Stimulated activated naive CD4-positive, alpha-beta T cell (primary cell): ENCODE measurements around the gene WAS.
A peak's percentile ranks its signal among the peaks of the same experiment; 100 is the strongest.
"Not testable (repeated sequence)": the region's sequence is repeated elsewhere in the genome, so short reads cannot be mapped to it uniquely, and the experiment has no call there.

Experiments used
- DNase-seq, 6 experiments: peaks; one replicate each; lab custom pipeline; 2025; lab: John Stamatoyannopoulos, UW

Gene WAS

DNA sequence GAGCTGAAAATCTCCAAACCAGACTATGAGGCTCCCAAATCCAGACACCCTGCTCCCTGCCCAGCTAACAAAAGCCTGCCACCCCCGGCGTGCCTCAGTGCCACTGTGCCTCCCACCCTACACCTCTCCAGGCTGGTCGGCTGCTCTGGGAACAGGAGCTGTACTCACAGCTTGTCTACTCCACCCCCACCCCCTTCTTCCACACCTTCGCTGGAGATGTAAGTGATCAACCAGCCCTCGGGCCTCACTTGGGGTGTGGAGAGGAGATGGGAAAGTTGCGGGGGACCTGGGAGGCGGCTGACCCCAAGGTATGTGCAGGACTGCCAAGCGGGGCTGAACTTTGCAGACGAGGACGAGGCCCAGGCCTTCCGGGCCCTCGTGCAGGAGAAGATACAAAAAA is 1.8 kb downstream of the WAS start:
- DNase-seq, result no peak

DNA sequence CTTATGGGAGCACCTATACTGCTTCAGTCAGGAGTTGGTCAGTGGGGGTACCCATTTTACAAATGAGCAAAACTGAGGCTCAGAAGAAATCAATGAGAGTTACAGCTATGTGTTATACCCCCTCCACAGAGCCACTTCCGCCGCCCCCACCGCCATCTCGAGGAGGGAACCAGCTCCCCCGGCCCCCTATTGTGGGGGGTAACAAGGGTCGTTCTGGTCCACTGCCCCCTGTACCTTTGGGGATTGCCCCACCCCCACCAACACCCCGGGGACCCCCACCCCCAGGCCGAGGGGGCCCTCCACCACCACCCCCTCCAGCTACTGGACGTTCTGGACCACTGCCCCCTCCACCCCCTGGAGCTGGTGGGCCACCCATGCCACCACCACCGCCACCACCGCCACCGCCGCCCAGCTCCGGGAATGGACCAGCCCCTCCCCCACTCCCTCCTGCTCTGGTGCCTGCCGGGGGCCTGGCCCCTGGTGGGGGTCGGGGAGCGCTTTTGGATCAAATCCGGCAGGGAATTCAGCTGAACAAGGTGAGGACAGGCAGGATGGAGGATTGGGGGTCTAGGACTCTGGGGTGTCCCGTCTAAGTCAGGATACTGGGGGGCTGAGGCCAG is 5.0 kb downstream of the WAS start:
- no peak for DNase-seq

DNA sequence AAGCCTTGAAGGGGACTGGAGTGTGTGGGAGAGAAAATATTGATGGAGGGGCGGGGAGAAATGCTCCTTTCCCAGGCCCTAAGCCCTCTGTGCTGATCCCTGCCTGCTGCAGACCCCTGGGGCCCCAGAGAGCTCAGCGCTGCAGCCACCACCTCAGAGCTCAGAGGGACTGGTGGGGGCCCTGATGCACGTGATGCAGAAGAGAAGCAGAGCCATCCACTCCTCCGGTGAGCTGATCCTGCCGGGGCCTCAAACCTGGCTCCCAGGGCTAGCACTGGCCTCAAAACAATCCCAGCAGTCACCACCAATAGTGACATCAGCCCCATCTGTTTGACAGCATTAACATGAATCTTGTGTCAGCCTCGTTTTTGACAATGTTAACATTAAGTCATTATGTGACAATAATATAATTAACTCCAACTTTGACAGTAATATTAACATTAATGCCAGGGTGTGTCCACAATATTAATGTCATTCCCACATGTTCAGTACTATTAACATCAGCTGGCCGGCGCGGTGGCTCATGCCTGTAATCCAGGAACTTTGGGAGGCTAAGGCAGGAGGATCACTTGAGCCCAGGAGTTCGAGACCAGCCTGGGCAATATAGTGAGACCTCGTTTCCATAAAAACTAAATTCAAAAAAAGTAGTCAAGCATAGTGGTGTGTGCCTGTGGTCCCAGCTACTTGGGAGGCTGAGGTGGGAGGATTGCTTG is 5.8 kb downstream of the WAS start:
- DNase-seq, result no peak

DNA sequence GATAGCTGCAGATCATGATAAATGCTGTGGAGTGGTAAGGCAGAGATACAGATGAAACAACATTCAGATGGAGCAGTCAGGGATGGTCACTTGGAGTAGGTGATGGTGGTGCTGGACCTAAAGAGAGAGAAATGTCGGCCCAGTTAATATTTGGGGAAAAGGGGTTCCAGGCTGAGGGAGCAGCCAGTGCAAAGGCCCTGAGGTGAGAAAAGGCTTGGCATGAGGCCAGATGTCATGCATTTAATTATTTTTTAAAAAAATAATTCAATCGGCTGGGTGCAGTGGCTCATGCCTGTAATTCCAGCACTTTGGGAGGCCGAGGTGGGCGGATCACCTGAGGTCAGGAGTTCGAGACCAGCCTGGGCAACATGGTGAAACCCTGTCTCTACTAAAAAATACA is 8.1 kb downstream of the WAS start:
- not testable (repeated sequence) for DNase-seq

DNA sequence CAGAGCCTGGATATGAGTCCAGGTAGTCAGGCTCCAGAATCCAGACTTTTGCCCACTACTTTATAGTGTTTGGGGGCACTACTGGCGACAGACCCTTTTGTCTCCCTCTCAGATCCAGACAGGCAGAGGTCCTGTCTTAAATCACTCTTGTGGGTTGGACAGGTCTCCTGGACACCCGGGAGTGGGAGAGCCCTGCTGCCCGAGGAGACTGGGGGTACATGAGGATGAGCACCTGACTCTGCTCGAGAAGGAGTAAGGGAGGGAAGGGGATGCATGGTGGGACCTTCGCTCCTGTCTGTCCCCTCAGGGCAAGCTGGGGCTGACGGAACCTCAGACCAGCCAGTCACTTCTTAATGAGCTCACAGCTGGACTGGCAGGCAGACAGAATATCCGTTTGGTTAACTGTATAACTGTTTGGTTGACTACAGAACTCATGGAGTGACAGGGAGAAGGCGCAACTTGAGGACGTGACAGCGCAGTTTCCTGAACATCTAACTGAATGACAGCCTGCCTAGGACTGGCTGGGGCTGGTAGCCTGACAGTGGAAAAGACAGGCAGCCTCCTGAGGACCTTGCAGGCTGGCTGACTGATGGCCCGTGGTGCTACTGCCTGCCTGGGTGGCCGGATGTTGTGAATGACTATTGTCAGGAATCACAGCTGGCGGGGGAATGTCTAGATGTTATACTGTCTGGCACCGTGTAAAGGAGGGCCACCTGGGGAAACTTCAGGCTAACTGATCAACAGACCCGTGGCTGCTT is 11.4 kb downstream of the WAS start:
- no peak for DNase-seq

DNA sequence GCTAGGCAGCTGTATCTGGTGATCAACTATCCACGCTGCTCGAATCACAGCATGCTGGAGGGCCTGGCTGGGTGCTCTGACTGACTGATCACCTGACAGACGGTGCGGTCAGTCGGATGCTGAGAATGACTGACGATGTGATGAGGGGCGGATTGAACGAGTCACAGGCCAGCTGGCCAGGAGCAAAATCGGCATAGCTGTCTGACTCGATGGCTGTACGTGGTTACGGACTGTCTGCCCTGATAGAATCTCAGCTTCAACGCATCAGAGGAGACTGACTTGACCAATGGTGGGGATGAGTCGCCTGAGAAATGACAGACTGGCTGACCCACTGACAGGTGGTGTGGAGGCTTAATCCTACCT is 11.9 kb downstream of the WAS start:
- no peak for DNase-seq

DNA sequence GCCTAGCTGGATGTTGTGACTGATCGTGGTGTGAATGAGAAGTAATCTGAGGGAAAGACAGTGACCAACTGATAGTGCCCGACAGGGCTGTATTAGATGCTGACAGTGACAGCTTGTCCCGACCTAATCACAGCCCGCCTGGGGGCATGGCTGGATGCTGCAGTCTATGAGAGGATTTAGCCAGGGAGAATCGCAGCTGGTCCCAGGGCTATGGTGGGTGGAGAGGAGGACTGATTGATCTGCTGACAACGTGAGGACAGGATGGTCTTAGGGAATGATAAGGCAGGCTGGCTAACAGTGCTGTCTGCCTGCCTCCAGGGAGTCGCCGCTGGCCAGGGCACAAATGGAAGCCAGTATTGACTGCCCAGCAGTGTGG is 12.3 kb downstream of the WAS start:
- no peak for DNase-seq

DNA sequence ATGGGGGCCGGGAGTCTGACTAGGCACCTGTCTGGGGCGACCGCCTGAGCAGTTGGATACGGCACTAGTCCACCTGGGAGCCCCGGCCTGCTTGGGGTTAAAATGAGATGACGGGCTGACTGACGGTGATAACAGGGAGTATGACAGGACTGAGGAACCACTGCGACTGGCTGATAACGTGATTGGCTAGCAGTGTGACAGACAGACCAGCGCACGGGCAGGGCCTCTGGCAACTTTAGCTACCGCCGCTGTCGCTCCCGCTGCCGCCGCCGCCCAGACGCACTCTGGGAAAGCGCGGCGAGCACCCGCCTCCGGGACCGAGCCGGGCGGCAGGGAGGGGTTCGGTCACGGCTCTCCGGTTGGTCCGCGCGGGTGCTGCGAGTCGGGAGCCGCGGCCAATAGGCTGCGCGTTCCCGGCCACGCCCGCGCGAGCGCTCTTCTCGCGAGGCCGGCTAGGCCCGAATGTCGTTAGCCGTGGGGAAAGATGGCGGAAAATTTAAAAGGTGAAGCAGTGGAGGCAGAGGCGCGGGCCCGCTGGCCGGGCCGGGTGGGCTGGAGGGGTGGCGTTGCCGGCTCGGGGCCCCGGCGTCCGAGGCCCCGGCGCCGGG is 12.8 kb downstream of the WAS start, which contains the start of gene SUV39H1:
SUV39H1 (plus strand) TSS at position 434 of the 608 bp plus-strand sequence; CDS start at position 485, 51 bp downstream.
- peak; percentile 72 to 89 (median 81) for DNase-seq

DNA sequence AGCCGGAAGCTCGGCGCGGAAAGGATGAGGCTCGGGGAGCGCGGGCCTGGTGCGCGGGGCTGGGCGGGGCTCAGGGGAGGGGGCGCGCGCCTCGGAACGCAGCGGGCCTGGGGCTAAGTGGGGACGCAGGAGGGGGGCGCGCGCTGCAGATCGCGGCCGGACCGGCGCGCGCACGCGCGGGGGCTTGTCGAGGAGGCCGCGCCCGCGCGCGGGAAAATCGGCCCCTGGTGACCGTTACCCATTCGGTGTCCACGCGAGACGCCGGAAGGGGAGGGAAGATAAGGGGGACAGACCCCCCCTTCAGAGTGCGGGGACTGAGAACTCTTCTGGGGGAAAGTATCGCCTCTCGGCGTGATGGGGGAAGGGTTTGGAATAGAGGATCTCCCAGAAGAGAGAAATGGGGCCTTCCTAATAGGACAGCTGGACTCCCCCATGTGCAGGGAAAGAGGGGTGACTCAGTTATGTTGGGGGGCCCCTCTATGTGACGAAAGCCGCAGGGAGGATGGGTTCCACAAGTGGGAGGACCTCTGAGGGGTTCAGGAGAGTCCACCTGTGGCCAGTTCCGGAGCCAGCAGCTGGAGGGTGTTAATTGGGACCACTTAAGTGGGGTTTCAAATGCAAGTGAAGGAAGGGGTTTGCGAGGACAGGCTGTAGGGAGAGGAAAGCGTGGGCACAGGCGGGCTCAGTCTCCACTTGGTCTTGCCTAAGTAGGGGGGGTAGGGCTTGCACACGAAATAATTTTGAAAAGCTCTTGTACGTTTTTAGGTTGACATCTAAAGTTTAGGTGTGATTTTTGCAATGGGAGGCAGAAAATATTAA is 13.5 kb downstream of the WAS start:
- peak in 1 of 6 experiments; percentile 18 for DNase-seq

DNA sequence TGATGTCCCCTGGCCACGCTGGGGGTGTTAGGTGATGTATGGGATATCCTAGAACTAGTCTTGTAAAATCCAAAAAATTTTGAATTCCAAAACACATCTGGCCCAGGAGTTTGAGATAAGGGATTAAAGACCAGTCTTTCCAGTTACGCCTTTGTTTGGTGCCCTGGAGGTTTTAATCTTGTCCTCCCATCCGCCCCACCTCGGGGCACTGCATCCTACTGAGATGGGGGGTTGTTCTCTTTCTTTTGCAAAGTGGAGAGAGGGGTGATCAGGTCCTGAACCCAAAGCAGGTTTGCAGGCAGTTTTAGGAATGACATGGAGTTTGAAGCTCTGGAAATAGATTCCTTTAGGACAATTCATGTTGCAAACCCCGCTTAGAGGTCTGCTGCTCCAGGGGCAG is 14.7 kb downstream of the WAS start:
- DNase-seq, result no peak

DNA sequence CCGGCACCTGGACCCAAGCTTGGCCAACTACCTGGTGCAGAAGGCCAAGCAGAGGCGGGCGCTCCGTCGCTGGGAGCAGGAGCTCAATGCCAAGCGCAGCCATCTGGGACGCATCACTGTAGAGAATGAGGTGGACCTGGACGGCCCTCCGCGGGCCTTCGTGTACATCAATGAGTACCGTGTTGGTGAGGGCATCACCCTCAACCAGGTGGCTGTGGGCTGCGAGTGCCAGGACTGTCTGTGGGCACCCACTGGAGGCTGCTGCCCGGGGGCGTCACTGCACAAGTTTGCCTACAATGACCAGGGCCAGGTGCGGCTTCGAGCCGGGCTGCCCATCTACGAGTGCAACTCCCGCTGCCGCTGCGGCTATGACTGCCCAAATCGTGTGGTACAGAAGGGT is 16.6 kb downstream of the WAS start:
- no peak for DNase-seq

DNA sequence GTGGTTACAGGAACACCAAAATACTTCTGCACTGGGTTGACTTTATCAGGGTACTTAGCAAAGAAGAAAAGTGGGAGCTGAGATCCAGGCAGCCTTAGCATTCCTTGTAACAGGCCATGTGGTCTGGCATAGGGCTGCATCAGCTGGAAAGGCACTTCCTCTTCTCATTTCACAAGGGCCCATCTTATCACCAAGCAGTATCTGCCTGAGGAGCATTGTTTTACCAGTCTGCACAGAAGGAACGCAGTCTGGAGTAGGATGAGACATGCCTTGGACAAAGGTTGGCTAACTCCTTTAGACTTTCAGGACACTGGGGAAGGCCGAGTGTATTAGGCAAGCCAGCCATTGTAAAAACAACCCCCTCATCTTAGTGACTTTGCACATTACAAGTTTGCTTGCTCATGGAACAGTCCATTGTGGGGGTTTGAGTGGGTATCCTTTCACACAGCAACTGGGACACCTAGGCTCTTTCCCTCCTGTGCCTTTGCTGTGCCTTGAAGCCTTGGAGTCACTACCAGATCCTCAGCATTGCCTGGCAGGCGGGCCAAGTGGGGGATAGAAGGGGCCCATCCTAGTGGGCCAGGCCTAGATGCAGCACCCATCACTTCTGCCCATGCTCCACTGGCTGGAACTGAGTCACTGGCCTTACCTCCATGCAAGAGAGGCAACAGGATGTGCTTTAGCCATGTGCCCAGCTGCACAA is 17.5 kb downstream of the WAS start:
- no peak for DNase-seq

DNA sequence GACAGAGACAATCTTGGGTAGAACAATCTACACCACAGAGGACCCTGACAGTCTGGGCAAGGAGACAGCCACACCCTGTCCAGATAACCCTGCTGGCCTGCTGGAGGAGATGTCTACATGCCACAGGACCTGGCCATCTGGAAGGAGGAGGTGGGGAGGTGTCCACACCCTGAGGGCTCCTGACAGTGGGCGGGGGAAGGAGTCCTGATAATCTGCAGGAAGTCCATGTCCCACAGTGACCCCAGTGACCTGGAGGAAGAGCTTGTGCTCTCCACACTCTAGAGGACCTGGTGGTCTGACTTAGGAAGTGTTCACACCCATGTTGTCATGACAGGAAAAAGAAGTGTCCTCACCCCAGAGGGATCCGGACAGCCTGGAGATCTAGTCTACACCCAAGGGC is 18.4 kb downstream of the WAS start:
- no peak for DNase-seq

DNA sequence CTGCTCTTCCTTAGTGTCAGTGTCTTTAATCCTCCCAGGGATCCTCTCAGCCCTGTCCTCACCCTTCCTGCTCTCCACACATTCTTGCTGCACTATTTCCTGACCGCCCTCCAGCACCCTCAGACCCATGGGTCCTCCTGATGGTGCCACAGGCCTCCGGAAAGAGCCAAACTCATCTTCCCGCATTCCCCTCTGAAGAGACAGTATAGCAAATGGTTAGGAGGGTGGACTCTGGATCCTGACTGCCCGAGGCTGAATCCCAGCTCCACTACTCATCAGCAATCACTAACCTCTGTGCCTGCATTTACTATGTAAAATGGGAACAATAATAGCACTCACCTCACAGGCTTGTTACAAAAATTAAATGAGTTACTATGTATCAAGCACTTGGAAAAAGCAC is 19.1 kb downstream of the WAS start:
- DNase-seq, result no peak

DNA sequence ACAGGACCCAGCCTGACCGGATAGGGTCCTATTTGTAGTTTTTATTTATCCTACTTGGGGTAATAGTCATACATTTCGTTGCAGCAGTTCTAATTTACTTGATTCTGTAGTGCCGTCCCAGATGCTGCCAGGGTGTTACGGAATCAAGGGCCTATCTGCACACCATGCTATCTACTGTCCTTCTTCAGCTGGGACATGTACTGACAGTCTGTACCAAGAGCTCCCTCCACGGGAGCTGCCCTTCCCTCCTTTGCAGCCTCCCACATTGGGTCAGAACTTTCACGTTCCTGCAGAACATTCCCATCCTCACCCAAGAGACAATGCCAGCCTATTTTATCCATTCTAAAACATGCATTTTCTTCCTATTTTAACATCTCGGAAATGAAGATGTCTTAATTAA is 19.6 kb downstream of the WAS start:
- DNase-seq, result no peak

DNA sequence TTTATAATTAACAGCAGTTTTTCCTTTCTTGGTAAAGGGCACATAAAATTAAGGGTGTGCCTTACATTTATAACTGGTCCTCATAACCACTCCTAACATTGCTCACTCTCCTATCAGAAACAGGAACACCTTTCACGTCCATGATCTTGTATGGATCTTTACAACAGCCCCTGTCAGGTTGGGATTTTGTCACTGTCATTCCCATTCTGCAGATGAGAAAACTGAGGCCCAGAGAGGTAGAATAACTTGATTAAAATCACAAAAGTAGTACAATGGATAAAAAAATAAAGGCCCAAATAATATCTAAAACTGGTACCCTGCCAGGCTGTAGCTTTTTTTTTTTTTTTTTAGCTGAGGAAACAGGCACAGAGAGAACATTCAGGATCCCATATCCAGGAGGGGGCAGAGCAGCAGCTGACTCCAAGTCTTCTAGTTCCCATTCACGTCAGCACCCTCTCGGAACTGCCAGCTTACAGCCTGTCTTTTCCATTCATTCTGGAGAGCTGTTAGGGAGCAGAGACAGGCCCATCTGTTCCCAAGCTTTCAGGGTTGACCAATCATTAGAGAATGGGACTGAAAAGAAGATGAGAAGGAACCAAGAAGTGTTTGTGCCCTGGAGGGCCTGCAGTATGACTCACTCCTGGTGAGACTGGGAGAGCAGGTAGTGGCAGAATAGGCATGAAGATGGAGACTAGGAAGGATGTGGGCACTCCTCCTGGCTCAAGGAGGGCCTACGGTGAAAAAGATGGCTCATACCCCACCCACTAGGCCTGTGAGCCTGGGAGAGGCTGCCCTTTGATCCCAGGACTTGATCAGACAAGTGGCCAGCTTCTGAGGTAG is 20.3 kb downstream of the WAS start:
- no peak for DNase-seq

DNA sequence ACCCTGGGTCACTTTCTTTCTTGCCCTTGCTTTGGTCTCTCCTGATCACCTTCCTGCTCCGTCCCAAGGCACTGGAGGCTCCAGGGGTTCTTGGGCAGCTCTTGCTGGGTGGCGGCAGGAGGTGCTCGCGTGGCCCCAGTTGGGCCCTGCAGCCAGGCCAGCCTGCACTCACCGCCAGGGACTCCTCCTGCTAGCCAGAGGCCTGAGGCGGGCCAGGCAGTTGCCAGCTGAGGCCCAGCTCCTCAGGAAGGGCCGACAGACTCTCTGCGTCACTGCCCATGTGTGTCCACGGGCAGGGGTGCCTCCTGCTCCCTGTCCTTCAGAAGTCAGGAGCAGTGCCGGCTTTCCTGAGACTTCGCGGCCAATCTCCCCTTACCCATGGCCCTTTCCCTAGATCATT is 22.3 kb downstream of the WAS start:
- no peak for DNase-seq

DNA sequence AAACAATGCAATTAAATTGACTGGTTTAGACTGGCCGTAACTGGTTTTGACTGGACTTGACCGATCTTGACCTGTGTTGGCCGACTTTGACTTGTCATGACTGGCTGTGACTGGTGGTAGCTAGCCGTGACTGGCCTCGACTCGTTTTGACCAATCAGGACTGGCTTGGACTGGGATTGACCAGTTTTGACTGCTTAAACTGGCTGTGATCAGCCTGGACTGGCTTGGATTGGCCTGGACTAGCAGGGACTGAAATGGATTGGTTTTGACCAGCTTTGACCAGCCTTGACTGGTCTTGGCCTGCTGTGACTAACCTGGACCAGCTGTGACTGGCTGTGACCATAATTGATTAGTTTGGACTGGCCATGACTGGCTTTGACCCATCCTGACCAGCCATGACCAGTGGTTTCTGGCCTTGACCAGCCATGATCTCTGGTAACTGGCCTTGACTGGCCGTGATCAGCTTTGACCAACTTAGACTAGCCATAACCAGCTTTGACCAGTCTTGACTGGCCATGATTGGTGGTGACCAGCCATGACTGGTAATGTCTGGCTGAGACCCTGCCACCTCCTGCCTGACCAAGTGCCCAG is 26.0 kb downstream of the WAS start:
- DNase-seq, result no peak

DNA sequence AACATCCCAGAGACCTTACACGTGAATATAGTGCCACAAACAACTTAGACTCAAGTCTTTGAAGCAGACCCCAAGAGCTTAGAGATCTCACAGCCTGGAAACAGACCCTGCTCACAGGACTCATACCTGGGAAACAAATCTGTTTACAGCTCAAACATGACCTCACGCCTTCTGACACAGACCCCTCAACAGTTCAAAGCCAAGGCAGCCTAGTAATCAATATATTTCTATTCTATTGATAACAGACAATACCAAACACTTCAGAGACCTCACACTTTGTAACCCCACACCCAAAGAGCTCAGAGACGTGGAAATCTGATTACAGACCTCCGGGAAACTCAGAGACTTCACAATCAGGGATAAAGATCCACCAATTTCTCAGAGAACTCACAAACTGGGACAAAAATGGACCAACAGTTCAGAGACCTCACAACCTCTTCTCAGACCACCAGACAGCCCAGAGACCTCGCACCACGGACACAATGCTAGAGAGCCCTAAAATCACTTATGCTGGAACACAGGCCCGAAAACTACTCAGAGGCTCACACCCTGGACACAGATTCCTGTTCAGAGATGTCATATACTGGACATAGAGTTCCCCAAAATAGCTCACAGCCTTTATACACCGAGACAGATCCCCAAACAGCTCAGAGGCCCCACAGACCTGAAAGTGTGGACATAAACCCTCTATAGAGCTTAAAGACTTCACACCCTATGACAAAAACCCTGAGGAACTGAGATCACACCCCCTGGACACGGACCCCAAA is 27.7 kb downstream of the WAS start:
- no peak for DNase-seq
